Endothelial cell of umbilical vein (primary cell): ENCODE measurements around the gene DTD1. TPM values are rescaled to one million over a fixed set of nuclear protein-coding genes. Genes with fewer than 3 reads are reported as not detected.

Source experiments
- BruUV-seq: library from RNA; stranded (reverse); fragments of 400-500 nt; replicated peaks from 2 replicates; lab custom pipeline; 2021; lab: Mats Ljungman, UMichigan
- CTCF ChIA-PET: fragments of 300-600, 350-600 bp; sonication (Branson Sonifier 250); formaldehyde crosslinking; loops from one replicate; lab custom pipeline; 2021; ENCODE audit warnings: antibody characterized with exemption, inconsistent platforms; lab: Charles Lee
- POLR2A ChIA-PET: fragments of 300-600, 350-600 bp; sonication (Branson Sonifier 250); formaldehyde crosslinking; loops from one replicate; lab custom pipeline; 2021; ENCODE audit warnings: antibody characterized with exemption, inconsistent platforms; lab: Charles Lee
- DNase-seq: peaks from one replicate; pipeline ENCODE4 v3.0.0-alpha.2; 2011; ENCODE audit warnings: low read depth, low spot score
- FAIRE-seq: peaks from 2 replicates; lab custom pipeline; 2011; peaks lifted over from hg19 to GRCh38; lab: Jason Lieb, UNC
- H2AFZ ChIP-seq: 2 replicates; pipeline ENCODE4 v1.6.0; 2012; ENCODE audit warnings: low read depth, low read length, control low read depth, inconsistent platforms
- H3K27ac ChIP-seq: 2 replicates; pipeline ENCODE4 v1.5.1; 2011; ENCODE audit warnings: low read depth, mild to moderate bottlenecking, control low read depth, low read length, moderate library complexity; ENCODE audit not compliant: insufficient read depth
- H3K27me3 ChIP-seq, 2 experiments: 2 replicates each; pipeline versions ENCODE4 v1.6.0 to v1.6.1; 2011; ENCODE audit warnings: low read length in 2 of 2, mixed read lengths in 1 of 2; ENCODE audit not compliant: control insufficient read depth in 2 of 2, insufficient read depth in 2 of 2
- H3K36me3 ChIP-seq, 2 experiments: 2 replicates in 1 of 2; 3 replicates in 1 of 2; pipeline ENCODE4 v1.5.1; 2011; ENCODE audit warnings: low read length in 2 of 2, mild to moderate bottlenecking in 1 of 2, moderate library complexity in 1 of 2; ENCODE audit not compliant: control insufficient read depth in 2 of 2, insufficient read depth in 2 of 2; ENCODE audit errors: extremely low read depth in 1 of 2
- H3K4me1 ChIP-seq: 3 replicates; pipeline ENCODE4 v1.5.1; 2011; ENCODE audit warnings: mild to moderate bottlenecking, low read length; ENCODE audit not compliant: control insufficient read depth, insufficient read depth; ENCODE audit errors: extremely low read depth
- H3K4me2 ChIP-seq: 2 replicates; pipeline ENCODE4 v1.6.1; 2011; ENCODE audit warnings: low read length, control low read depth, mixed read lengths; ENCODE audit not compliant: insufficient read depth
- H3K4me3 ChIP-seq, 3 experiments: fragments of 200-600 bp in 1 of 3; sonication (generic), shearing (Covaris generic) in 1 of 3; replicated peaks in 1 of 3; 2 replicates each; pipeline ENCODE4 v1.5.1; 2011 to 2016; ENCODE audit warnings: control low read depth in 3 of 3, low read length in 3 of 3, mild to moderate bottlenecking in 2 of 3, inconsistent platforms in 1 of 3, low read depth in 1 of 3, moderate library complexity in 1 of 3; ENCODE audit not compliant: insufficient read depth in 1 of 3
- H3K79me2 ChIP-seq: 2 replicates; pipeline ENCODE4 v1.6.0; 2012; ENCODE audit warnings: low read length, inconsistent platforms; ENCODE audit not compliant: control insufficient read depth, insufficient read depth
- H3K9ac ChIP-seq: replicated peaks from 2 replicates; pipeline ENCODE3; 2011; ENCODE audit warnings: low read length, control low read depth; ENCODE audit not compliant: insufficient read depth; ENCODE audit errors: extremely low read depth
- H3K9me1 ChIP-seq: replicated peaks from 3 replicates; pipeline ENCODE4 v1.6.0; 2011; ENCODE audit warnings: mild to moderate bottlenecking, low read length; ENCODE audit not compliant: control insufficient read depth, insufficient read depth; ENCODE audit errors: extremely low read depth
- H3K9me3 ChIP-seq: replicated peaks from 2 replicates; pipeline ENCODE4 v1.5.1; 2012; ENCODE audit warnings: low read length, inconsistent platforms; ENCODE audit not compliant: control insufficient read depth, insufficient read depth
- H4K20me1 ChIP-seq: replicated peaks from 2 replicates; pipeline ENCODE3; 2011; ENCODE audit warnings: mild to moderate bottlenecking, low read length; ENCODE audit not compliant: control insufficient read depth, insufficient read depth; ENCODE audit errors: extremely low read depth
- CTCF ChIP-seq, 2 donors: IDR thresholded peaks; 1 replicate in 1 of 2; 2 replicates in 1 of 2; pipeline ENCODE4 v1.5.1; 2011; ENCODE audit warnings: low read length in 2 of 2, mild to moderate bottlenecking in 2 of 2, moderate library complexity in 2 of 2, control low read depth in 1 of 2, inconsistent platforms in 1 of 2, low read depth in 1 of 2; ENCODE audit not compliant: insufficient read depth in 1 of 2; ENCODE audit errors: extremely low read depth in 1 of 2
- EZH2 ChIP-seq: IDR thresholded peaks from 2 replicates; pipeline ENCODE4 v1.6.1; 2012; ENCODE audit warnings: borderline replicate concordance, low read depth, mild to moderate bottlenecking, moderate library complexity, low read length, inconsistent platforms; ENCODE audit not compliant: severe bottlenecking
- FOS ChIP-seq: IDR thresholded peaks from 2 replicates; pipeline ENCODE4 v1.6.1; 2011; ENCODE audit warnings: mild to moderate bottlenecking, low read length, moderate library complexity, borderline replicate concordance; ENCODE audit not compliant: insufficient read depth
- GATA2 ChIP-seq: IDR thresholded peaks from 2 replicates; pipeline ENCODE4 v1.7.0; 2011; ENCODE audit warnings: low read depth, mild to moderate bottlenecking, moderate library complexity, mixed read lengths, low read length; ENCODE audit not compliant: insufficient read length, insufficient read depth
- JUN ChIP-seq: IDR thresholded peaks from 2 replicates; pipeline ENCODE4 v1.6.1; 2011; ENCODE audit warnings: borderline replicate concordance, low read depth; ENCODE audit not compliant: insufficient read length, insufficient read depth
- MAX ChIP-seq: IDR thresholded peaks from 2 replicates; pipeline ENCODE4 v1.6.1; 2011; ENCODE audit not compliant: insufficient read depth, insufficient read length
- MYC ChIP-seq: IDR thresholded peaks from one replicate; pipeline ENCODE4 v1.6.1; 2011; ENCODE audit warnings: mild to moderate bottlenecking, low read depth, low read length
- POLR2A ChIP-seq: IDR thresholded peaks from 2 replicates; pipeline ENCODE4 v1.6.1; 2012; ENCODE audit warnings: low read depth, mild to moderate bottlenecking, control low read depth, low read length
- POLR2AphosphoS5 ChIP-seq: IDR thresholded peaks from 2 replicates; pipeline ENCODE4 v1.6.1; 2012; ENCODE audit warnings: low read depth, mild to moderate bottlenecking, control low read depth, low read length, moderate library complexity; ENCODE audit not compliant: insufficient read depth
- dilution Hi-C: fragments of 300-500 bp; cut with MboI; formaldehyde crosslinking; loops from one replicate; pipeline ENCODE4 v1.15.0; 2019; ENCODE audit warnings: low sequenced_read_pairs; ENCODE audit not compliant: extremely low pct_ligation_motif_present
- intact Hi-C: fragments of 100-400 bp; cut with micrococcal nuclease; formaldehyde crosslinking; loops from one replicate; pipeline ENCODE4 v1.10.0; 2022
- polyA plus RNA-seq, 4 experiments: library from polyadenylated mRNA; depleted of rRNA in 3 of 4; stranded (reverse) in 3 of 4; unstranded in 1 of 4; fragments of >200 nt; gene quantifications; 2 replicates each; pipeline versions ENCODE4 v1.2.1 to v1.2.3, GENCODE V29; 2011 to 2012; ENCODE audit warnings: missing spikeins in 1 of 4
- total RNA-seq: library from RNA; stranded (reverse); gene quantifications from 2 replicates; pipeline ENCODE4 v1.2.3, GENCODE V29; 2021

Gene DTD1
- total and polyA plus RNA-seq, 2 donors (not counting 3 experiments of a cell fraction or from before 2014, with no cell fraction given): 48.2 to 50.8 TPM

- POLR2A ChIA-PET: no interaction called here
These were observed 66.6 kb downstream of the DTD1 start for GRCh38 chr20:18654448-18654773.

More at GRCh38 chr20:18654448-18654773, 66.6 kb downstream of the DTD1 start:
- dilution Hi-C loops: no loop called here
- TF ChIP-seq GATA2 (no peak), MAX (no peak), JUN (no peak), EZH2 (no peak), CTCF (IDR thresholded peaks at IDR 0.05; ENCODE audit: extremely low read depth in 1 of 2, insufficient read depth in 1 of 2, low read depth in 1 of 2, low read length in 2 of 2) (no peak), POLR2AphosphoS5 (no peak), FOS (no peak), POLR2A (no peak), MYC (no peak)
- Histone ChIP-seq H3K4me3 (no peak overlapping the region), H4K20me1 (no peaks in the 10 kb centered on the region), H3K9me1 (no peaks in the 10 kb centered on the region), H3K9ac (no peak overlapping the region), H3K79me2 (no peaks in the 10 kb centered on the region), H3K27ac (no peak overlapping the region), H3K27me3 (no peaks in the 10 kb centered on the region), H2AFZ (no peak overlapping the region), H3K4me1 (no peaks in the 10 kb centered on the region), H3K9me3 (no peaks in the 10 kb centered on the region), H3K4me2 (no peak overlapping the region), H3K36me3 (no peaks in the 10 kb centered on the region)
- BruUV-seq: no TSS peak
- CTCF ChIA-PET: interaction anchor here (1.0 to 1.7 kb wide), 3 partner anchors 17 to 22 kb away, joined by 3 to 8 read pairs (median 3); no protein-coding TSS in a partner anchor
- FAIRE-seq (no peak), DNase-seq (no peak)
- intact Hi-C loops: no loop called here
